Epithelial cell of proximal tubule (primary cell): ENCODE measurements around the gene NRAP. TPM values are rescaled to one million over a fixed set of nuclear protein-coding genes. Genes with fewer than 3 reads are reported as not detected.

Experiments used
- DNase-seq: peaks from one replicate; pipeline ENCODE4 v3.0.0-alpha.2; 2011; ENCODE audit warnings: low read depth
- H3K4me3 ChIP-seq: 2 replicates; pipeline ENCODE4 v1.5.1; 2011; ENCODE audit warnings: low read depth, mild to moderate bottlenecking, low read length
- total RNA-seq: library from RNA; depleted of rRNA; stranded (reverse); fragments of >200 nt; gene quantifications from 2 replicates; pipeline ENCODE4 v1.2.3, GENCODE V29; 2015
- TF ChIP-seq, protein P1 (sequence below): conservative IDR thresholded peaks from 2 replicates; pipeline ENCODE4 v1.5.1; 2012; ENCODE audit warnings: low read depth, mild to moderate bottlenecking, low read length

Gene NRAP
- total RNA-seq, 1 donor from 2014 or later: not detected

DNA sequence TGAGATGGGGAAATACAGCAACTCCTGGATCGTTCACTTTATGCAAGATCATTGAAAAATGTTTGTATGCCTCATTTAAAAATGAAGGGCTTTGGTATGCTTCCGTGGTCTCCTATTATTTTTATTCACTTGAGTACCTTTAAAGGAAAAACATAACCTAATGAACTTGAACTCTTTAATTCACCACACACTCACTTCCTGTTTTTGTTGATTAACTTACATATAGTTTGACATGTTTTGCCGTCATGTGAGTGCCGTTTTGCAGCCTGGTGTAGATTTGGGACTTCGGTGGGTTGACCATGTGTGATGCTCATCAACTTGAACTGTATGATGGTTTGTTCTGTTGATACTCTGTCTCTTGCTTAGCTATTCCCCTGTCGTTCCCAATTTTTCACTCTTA is 44.8 kb upstream of the NRAP start:
- TF ChIP-seq, protein P1, sequence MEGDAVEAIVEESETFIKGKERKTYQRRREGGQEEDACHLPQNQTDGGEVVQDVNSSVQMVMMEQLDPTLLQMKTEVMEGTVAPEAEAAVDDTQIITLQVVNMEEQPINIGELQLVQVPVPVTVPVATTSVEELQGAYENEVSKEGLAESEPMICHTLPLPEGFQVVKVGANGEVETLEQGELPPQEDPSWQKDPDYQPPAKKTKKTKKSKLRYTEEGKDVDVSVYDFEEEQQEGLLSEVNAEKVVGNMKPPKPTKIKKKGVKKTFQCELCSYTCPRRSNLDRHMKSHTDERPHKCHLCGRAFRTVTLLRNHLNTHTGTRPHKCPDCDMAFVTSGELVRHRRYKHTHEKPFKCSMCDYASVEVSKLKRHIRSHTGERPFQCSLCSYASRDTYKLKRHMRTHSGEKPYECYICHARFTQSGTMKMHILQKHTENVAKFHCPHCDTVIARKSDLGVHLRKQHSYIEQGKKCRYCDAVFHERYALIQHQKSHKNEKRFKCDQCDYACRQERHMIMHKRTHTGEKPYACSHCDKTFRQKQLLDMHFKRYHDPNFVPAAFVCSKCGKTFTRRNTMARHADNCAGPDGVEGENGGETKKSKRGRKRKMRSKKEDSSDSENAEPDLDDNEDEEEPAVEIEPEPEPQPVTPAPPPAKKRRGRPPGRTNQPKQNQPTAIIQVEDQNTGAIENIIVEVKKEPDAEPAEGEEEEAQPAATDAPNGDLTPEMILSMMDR: no peak
- no peak overlapping the region for H3K4me3 ChIP-seq
- no peak for DNase-seq

DNA sequence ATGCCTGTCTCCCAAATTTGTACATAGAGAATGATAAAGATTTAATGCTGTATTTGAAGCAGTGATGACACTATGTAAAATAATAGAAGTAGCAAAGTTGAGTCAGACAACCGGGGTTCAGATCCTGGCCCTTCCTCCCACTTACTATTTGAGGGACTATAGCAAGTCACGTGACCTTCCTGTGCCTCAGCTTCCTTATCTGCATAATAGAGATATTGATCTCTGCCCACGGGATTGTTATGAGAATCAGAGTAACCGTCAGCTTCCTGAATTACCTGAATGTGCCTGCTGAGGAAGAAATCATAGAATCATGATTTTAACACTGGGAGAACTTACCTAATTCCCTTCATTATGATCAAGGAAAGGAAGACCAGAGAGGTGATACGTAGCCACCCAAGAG is 42.8 kb upstream of the NRAP start:
- TF ChIP-seq, protein P1: no peak
- no peak for DNase-seq
- H3K4me3 ChIP-seq: no peak overlapping the region

GRCh38 chr10:113705344-113705652 is 41.5 kb upstream of the NRAP start:
- H3K4me3 ChIP-seq: no peak overlapping the region
- TF ChIP-seq, protein P1: no peak
- no peak for DNase-seq

GRCh38 chr10:113704637-113705343 is 40.9 kb upstream of the NRAP start:
- H3K4me3 ChIP-seq: no peak overlapping the region
- DNase-seq: no peak
- TF ChIP-seq, protein P1: peak; percentile 81

- TF ChIP-seq, protein P1: no peak
- no peak overlapping the region for H3K4me3 ChIP-seq
- no peak for DNase-seq
Measured at GRCh38 chr10:113697595-113697994, 33.8 kb upstream of the NRAP start.

- no peak for DNase-seq
- TF ChIP-seq, protein P1: no peak
Measured at GRCh38 chr10:113695691-113696090, 31.9 kb upstream of the NRAP start.

DNA sequence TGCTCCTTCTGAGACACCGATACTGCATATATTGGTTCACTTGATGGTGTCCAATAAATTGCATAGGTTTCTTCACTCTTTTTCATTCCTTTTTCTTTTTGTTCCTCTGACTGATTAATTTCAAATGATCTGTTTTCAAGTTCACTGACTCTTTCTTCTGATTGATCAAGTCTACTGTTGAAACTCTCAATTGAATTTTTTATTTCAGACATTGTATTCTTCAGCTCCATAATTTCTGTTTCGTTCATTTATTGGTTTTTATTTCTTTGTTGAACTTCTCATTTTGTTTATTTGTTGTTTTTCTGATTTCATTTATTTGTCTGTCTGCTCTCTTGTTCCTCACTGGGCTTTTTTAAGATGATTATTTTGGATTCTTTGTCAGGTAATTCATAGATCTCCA is 29.5 kb upstream of the NRAP start:
- no peak overlapping the region for H3K4me3 ChIP-seq
- TF ChIP-seq, protein P1: no peak
- no peak for DNase-seq

More at GRCh38 chr10:113695691-113696090, 31.9 kb upstream of the NRAP start:
- no peak overlapping the region for H3K4me3 ChIP-seq
